NK-92 treated with Interleukin-12 subunit alpha and Interleukin-12 subunit beta, amount 100 ng/mL, for 24 hours (cell line): Measurements from ENCODE around the gene HSPBP1.
"Not testable (repeated sequence)": the region's sequence is repeated elsewhere in the genome, so short reads cannot be mapped to it uniquely, and the experiment has no call there.

ENCODE experiments used
- DNase-seq: peaks from one replicate; lab custom pipeline; 2025; lab: John Stamatoyannopoulos, UW

HSPBP1 gene, protein sequence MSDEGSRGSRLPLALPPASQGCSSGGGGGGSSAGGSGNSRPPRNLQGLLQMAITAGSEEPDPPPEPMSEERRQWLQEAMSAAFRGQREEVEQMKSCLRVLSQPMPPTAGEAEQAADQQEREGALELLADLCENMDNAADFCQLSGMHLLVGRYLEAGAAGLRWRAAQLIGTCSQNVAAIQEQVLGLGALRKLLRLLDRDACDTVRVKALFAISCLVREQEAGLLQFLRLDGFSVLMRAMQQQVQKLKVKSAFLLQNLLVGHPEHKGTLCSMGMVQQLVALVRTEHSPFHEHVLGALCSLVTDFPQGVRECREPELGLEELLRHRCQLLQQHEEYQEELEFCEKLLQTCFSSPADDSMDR

DNA sequence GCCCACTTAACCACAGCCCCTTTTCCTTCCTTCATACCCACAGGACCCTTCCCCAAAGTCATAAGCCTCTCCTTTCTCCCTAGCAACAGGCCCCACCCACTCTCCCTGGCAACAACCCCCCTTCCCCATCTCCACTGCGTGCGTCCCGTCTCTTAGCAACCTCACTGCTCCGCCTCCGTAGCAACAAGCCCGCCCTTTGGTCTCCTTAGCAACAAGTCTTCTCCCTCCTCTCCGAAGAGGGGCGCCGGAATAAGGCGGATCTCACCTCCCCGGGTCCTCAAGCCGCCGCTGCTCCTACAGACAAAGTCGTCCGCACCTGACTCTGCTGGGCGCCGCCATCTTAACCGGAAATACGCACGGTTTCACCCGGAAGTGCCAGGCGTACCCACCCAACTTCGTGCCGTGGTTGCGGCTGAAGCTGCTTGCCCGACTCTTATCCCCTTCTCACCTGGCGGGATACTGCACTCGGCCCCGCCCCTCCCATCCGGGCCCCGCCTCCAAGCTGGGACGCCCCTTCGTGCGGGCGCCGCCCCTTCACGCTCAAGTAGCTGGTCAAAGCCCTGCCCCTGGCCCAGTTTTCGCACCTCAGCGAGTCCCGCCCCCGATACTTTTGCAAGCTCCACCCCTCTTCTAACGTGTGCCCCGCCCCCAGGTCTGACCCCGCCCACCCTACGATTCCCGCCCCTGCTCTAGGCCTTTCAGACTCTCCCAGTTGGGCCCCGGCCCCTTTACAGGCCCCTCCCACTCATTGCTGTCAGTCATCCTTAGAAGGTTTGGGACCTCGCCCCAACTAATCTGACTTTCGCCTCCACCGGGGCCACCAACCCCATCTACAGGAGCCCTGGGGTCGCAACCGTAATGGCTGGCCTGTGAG lies at the start of gene HSPBP1:
Gene HSPBP1 (minus strand): TSS at position 341 of the 874 bp plus-strand sequence. CDS start 502 bp downstream, outside the sequence.
- DNase-seq, result peak; percentile 95

DNA sequence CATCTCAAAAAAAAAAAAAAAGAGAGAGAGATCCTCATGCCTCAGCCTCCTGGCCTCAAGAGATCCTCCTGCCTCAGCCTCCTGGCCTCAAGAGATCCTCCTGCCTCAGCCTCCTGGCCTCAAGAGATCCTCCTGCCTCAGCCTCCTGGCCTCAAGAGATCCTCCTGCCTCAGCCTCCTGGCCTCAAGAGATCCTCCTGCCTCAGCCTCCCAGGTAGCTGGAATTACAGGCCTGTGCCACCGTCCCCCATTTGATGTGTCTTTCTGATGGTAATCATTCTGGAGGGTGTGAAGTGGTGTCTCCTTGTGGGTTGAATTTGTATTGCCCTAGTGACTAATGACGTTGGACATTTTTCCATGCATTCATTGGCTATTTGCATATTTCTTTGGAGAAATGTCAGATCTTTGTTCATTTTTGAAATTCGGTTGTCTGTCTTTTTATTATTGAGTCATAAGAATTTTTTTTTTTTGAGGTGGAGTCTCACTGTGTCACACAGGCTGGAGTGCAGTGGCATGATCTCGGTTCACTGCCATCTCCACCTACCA lies 48.9 kb upstream of the HSPBP1 start:
- DNase-seq, result not testable (repeated sequence)

DNA sequence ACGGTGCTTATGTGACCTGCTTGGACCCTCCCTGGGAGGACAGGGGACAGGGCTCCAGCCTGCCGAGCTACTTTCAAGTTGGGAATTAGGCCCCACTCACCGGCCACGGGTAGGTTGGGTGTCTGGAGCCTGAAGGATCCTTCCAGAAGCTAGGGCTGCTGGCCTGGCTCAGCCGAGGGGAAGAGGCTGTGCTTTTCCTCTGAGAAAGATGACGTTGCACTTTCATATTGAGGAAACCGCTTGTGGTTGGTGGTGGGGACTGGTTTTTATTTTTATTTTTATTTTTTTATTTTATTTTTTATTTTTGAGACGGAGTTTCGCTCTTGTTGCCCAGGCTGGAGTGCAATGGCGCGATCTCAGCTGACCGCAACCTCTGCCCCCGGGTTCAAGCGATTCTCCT lies 45.3 kb upstream of the HSPBP1 start, which contains the start of gene TMEM150B:
Gene TMEM150B (minus strand): TSS at position 170 of the 400 bp plus-strand sequence. CDS start 4,305 bp downstream, outside the sequence.
- DNase-seq, result no peak

DNA sequence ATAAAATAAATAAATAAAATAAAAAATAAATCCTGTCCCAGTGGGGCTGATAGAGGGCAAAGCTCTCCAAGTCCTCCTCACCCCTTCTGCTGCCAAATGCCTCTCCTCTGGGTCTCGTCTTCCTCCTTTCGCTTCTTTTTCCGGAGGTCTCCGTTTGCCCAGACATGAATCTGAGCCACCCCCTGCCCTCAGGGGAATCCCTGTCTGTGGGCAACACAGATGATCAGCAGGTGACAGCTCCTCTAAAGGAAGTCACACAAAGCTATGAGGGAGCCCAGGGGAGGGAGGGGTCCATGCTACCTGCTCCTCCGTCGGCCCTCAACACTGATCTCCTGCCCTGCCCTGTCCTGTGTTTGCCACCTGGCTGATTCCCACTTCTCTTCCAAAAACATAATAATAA lies 44.8 kb upstream of the HSPBP1 start:
- no peak for DNase-seq

DNA sequence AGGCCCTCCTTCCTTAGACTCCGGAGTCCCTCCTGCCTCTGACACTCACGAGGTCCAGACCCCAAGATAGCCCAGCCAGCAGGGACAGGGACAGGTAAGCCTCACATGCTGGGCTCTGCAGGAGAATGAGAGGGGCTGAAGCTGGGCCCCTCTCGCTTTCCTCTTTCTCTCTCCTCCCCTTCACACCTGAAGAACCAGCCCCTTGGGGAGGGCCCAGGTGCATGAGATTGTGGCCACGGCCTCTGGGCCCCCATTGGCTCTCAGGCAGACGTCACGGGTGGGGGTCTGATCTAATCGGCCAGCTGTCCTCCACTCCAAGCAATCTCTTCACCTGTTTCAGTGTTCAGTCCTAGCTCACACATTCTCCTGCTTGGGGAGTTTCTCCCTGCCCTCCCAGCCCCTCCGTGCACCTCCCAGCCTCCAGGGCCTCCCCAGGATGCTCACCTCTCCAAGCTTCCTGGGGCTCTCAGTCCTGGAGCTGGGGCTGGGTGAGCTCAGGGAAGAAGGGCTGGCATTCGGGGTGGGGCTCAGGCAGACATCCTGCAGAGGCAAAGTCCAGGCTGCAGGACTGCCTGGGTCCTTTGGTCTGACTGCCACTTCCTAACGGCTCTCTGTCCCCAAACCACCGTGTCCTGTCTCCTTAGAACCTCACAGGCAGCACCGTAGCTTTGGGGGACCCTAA lies 42.4 kb upstream of the HSPBP1 start:
- DNase-seq, result no peak

DNA sequence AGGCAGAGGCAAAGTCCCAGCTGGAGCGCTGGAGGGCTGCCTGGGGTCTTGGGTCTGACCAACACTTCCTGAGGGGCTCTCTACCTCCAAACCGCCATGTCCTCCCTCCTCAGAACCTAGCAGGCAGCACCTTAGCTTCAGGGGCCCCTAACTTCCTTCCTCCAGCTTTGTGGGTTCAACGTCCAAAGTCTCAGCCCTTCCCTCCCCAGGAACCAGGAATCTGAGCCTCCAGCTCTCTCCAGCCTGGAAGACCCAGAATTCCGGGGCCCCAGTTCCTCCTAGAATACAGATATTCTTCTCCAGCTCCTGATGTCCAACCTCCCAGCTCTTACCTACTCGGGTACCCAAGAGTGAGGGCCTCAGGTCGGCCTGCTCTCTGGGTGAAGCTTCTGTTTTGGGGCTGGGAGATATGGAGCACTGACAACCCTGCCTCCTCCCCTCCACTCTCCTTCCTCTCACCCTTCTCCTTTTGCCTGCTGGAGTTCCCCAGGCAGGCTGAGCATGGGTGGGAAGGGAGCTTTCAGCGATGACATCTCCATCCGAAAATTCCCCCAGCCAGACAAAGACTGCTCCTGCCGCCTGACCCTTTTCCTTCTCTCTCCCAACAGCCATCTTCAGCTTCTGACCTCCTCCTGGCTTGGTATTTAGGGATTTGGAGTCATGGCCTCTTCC lies 41.7 kb upstream of the HSPBP1 start:
- DNase-seq, result no peak

DNA sequence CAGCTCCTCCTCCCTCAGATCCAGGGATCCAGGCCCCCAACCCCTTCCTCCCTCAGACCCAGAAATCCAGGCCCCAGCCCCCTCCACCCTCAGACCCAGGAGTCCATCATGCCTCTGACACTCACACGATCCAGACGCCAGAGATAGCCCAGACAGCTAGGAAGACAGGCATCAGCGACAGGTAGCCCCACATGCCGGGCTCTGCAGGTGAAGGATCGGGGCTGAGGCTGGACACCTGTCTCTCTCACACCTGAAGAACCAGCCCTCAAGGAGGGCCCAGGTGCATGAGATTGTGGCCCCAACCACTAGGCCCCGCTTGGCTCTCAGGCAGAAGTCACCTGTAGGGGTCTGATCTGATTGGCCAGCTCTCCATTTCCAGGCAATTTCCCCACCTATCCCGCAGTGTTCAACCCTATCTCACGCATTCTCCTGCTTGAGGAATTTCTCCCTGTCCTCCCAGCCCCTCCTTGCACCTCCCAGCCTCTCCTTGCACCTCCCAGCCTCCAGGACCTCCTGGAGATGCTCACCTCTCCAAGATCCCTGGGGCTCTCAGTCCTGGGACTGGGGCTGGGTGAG lies 41.0 kb upstream of the HSPBP1 start:
- DNase-seq, result no peak

DNA sequence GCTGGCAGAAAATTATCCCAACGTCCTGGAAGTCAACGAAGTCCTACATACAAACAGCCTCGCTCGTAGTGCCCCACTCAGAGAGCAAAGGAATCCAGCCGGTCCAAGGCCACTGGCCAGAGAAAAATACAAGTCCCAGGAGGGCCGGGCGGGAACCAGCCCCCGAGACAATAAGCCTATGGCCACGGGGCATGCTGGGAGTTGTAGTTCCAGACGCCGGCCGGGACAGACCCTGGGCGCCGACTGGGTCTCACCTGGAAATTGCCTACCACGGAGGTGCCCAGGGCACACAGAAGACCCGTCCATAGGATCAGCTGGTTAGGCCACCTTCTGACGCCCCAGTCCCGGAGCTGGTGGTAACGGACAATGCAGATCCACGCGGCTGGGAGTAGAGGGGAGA lies 39.9 kb upstream of the HSPBP1 start:
- DNase-seq, result no peak

DNA sequence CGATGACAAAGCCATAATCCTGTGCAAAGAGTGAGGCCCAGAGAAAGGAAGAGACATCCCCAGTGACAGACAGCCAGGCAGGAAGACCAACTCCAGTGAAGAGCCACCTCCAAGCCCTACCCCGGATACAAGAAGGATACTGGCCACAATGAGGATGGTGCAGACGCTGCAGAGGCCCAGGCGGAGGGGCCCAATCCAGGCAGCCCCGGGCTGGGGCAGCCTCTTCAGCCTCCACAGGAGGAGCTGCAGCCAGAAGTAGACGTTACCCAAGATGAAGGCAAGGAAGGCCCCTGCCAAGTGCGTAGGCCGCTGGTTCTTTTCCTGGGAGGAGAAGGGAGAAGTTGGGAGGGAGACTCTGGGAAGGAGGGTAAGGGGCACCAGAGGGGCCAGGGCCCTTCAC lies 36.7 kb upstream of the HSPBP1 start:
- DNase-seq, result no peak

DNA sequence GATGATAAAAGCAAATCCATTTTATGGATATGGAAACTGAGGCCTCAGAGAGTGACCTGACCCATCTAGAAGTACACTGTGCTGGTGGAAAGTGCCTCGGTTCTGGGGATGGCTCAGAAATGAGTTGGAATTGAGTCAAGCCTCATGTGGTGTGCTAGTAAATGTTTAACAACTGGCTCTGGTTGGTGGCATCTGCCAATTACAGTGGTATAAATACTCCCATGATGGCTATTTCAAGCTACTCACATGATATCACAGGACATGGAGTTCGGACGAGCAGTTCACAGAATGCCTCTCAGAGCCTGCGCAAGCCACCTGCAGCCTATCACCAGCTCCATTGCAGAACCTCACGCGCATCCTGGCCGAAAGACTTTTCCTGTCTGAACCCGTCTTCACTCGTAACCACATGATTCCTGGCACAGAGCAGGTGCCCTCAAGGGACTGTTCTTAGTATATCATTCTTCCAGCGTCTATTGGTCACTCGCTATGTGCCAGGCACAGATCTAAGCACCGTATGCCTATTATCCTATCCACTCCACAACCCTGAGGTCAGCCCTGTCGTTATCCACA lies 36.1 kb upstream of the HSPBP1 start:
- DNase-seq, result no peak

DNA sequence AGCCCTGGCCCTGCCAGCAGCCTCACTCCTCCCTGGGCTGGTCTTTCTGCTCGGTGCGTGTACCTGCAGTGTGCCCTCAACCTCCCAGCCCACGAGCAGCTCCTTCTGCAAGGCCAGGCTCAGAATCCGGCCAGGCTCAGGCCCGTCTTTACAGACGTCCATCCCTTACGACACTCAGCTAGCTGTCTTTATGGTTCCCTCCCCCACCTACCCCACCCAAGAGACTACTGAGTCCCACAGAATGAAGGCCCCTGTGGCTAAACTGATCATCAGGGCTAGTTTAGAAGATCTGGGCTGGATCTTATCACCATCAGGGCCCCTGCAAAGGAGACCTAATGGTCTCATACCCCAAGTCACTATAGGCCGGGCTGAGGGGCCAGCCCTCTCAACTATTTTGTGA lies 34.5 kb upstream of the HSPBP1 start:
- no peak for DNase-seq

DNA sequence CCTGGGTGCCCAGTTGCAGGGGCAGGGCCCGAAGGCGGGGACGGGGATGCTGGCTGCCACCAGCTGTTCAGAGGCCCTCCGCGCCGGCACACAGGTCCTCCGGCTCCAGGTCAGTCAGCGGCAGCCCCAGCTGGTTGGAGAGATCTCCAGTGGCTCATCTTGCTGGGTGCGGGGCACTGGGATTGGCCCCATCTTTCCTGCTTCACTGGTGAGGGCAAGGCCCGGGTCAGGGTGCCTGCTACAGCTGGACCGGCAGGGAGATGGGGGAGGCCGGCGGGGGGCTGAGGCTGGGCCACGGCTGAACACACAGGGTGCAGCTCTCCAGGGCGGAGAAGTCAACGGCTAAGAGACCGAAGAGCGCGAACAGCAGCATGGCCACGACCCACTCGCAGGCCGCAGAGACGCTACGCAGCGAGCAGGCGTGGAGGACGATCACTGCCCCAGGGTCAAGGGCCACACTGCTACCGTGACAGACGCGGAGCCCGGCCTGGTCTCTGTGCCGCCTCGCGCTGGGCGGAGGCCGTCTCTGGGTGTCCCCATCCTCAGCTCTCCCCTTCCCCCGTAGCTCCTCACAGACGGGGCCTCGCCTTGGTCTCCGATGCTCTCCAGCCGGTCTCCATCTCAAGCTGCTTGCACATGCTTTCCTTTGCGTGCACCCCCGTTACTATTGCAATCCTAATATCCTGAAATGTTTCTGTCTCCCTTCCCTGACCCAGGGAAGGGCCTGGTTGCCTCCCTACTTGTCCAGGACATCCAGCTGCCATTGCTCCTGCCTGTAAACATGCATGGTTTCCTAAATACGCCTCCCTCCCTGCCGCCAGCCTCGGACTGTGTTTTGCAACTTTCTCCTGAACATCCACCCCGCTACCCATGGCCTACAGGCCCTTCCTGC lies 33.0 kb upstream of the HSPBP1 start:
- no peak for DNase-seq

DNA sequence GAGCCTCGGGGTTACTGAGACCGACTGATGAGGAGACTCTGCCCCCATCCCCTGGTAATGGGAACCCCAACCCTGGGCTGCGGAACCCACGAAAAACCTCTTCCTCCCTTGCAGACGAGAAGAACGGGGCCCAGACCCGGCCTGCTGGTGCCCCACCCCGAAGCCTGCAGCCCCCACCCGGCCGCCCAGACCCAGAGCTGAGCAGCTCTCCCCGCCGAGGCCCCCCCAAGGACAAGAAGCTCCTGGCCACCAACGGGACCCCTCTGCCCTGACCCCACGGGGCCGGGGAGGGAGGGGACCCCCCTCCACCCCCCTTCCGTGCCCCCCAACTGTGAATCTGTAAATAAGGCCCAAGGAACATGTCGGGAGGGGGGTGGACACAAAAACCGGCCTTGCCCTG lies 31.9 kb upstream of the HSPBP1 start:
- DNase-seq, result no peak

DNA sequence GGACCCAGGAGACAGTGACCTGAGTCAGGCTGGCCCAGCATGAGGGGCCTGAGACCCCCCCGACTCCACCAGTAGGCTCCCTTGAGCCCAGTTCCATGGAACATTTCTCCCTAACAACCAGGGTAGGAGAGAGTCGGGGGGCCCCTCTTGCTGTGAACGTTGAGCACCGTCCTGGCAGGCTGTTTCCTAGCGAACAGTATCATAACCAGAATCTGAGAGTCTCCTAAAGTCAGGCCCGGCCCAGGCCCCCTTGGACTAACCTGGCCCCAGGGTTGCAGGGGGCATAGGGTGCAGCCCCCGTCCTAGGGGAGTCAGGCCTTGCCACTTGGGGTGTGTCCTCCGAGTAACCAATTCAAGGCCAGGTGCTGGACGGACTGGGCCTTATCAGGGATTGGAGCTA lies 31.5 kb upstream of the HSPBP1 start:
- no peak for DNase-seq

DNA sequence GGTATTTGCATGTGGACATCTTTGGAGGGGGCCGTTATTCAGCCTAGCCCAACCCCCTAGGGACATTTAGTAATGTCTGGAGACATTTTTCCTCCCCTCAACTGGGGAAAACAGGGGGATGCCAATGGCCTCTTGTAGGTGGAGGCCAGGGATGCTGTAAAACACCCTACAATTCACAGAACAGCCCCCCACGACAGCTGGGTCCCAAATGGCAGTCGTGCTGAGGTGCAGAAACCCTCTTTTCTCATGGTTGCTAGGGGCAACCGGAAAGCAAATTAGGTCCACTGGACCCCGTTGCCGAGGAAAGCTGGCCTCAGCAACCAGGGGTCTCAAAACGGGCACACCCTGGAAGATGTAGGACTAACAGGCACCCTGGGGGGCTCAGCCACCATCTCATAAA lies 30.6 kb upstream of the HSPBP1 start:
- no peak for DNase-seq

DNA sequence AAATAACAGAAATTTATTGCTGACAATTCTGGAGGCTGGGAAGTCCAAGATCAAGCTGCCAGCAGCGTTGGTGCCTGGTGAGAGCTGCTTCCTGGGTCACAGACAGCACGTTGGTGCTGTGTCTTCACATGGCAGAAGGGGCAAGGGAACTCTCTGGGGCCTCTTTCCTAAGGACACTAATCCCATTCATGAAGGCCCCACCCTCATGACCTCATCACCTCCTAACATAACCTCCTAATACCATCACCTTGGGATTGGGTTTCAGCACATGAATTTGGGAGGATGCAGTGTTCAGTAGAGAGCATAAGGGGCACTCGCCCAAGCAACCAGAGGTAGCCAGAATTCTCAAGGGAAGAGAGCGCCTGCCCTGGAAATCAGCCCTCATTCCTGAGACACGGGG lies 29.5 kb upstream of the HSPBP1 start:
- DNase-seq, result no peak

DNA sequence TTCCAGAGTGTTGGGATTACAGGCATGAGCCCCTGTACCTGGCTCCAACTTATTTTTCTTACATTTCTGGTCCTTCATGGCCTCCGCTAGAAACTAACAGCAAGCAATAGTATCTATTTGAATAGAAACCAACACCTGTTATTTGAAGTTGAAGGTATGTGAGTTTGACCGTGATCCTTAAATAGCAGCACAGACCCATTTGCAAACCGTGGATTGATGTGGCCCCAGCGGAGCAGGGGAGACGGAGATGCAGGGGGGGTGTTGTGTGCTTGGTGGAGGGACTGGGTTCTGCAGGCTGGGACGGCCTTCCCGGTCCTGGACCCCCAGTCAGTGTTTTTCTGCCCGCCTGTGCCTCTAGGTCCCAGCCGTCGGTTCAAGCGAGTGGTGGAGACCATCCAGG lies 28.4 kb upstream of the HSPBP1 start:
- no peak for DNase-seq

DNA sequence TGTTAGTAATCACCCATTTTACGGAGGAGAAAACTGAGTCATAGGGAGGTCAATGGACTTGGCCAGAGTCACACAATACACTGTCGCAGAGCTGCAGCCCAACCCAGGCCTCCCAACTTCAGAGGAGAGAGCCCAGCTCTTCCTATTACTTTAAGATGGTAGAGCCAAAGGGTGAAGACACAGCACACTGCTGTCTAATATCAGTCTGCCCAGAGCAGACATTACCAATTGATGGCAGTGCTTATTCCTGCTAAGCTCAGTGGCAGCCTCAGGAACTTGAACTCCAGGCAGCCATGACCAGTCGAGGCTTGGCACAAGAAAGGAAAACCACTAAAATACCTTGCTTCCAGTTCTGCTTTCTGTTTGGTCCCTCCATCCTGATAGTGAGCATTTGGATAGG lies 26.8 kb upstream of the HSPBP1 start:
- DNase-seq, result no peak

DNA sequence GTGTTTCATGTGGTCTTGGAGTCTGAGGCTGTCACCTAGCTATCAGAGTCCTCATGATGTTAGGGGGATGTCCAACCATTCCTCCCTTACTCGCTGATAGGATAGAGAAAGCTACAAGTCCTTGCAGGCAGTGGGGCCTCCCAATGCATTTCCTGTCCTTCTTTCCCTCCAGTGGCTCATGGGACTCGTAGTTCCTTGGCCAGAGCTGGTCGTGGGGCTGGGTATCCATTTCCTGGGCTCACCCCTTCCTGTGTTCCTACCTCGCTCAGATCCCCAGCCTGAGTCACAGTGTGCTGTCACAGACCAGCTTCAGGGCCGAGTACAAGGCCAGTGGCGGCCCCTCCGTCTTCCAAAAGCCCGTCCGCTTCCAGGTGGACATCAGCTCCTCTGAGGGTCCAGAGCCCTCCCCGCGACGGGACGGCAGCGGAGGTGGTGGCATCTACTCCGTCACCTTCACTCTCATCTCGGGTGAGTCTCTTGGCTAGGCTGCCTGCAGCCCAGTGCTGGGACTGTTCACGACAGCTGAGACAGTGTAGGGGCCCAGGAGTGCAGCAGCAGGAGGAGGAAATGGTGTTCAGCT lies 26.2 kb upstream of the HSPBP1 start:
- no peak for DNase-seq

DNA sequence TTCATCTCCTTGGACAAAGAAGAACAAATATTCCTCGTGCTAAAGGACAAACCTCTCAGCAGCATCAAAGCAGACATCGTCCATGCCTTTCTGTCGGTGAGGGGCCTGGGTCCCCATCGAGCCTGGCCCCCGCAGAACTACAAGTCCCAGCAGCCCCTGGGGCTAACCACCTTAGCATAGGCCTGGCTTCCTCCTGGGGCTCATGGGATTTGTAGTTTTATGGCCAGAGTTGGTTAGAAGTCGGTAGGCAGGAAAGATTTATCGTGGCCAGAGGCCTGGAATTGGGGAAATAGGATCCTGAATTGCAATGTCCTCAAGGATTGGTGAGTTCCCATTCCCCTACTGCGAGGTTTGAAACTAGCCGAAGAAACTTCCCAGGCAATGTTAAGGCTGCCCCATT lies 25.6 kb upstream of the HSPBP1 start:
- DNase-seq, result peak; percentile 14
